SJCRH30 (cell line): Measurements from ENCODE around the gene PDE3A. TPM values are rescaled to one million over a fixed set of nuclear protein-coding genes. Genes with fewer than 3 reads are reported as not detected.
A peak's percentile ranks its signal among the peaks of the same experiment; 100 is the strongest.

Experiments used
- DNase-seq, 2 experiments: peaks; one replicate each; pipeline ENCODE4 v3.0.0-alpha.2; 2015 to 2020
- H3K27ac ChIP-seq: fragments of 250-450 bp; sonication (Bioruptor Pico); 2 replicates; pipeline ENCODE4 v1.5.1; 2020; ENCODE audit warnings: mild to moderate bottlenecking, moderate library complexity
- H3K27me3 ChIP-seq: fragments of 250-450 bp; sonication (Bioruptor Pico); 2 replicates; pipeline ENCODE4 v1.5.1; 2020; ENCODE audit warnings: mild to moderate bottlenecking, moderate library complexity
- H3K36me3 ChIP-seq: fragments of 250-450 bp; sonication (Bioruptor Pico); 2 replicates; pipeline ENCODE4 v1.5.1; 2020; ENCODE audit warnings: mild to moderate bottlenecking, moderate library complexity
- H3K4me1 ChIP-seq: fragments of 250-450 bp; sonication (Bioruptor Pico); 2 replicates; pipeline ENCODE4 v1.5.1; 2020; ENCODE audit warnings: mild to moderate bottlenecking, moderate library complexity
- H3K4me3 ChIP-seq: fragments of 250-450 bp; sonication (Bioruptor Pico); 2 replicates; pipeline ENCODE4 v1.5.1; 2020; ENCODE audit warnings: mild to moderate bottlenecking, moderate library complexity
- H3K9me3 ChIP-seq: fragments of 250-450 bp; sonication (Bioruptor Pico); replicated peaks from 2 replicates; pipeline ENCODE4 v1.5.1; 2020; ENCODE audit warnings: mild to moderate bottlenecking, moderate library complexity
- total RNA-seq: library from RNA; depleted of rRNA; stranded (reverse); fragments of >200 nt; shearing (Covaris generic); gene quantifications from 2 replicates; pipeline ENCODE4 v1.2.3, GENCODE V29; 2014

The PDE3A gene
- total RNA-seq, 1 experiment from 2014 or later = 4.0 TPM

GRCh38 chr12:20392339-20392738 lies 24.0 kb downstream of the PDE3A start:
- no peak overlapping the region for H3K27ac ChIP-seq
- no peaks in the 10 kb centered on the region for H3K36me3 ChIP-seq
- H3K27me3 ChIP-seq = no peaks in the 10 kb centered on the region
- H3K4me3 ChIP-seq = no peak overlapping the region
- no peak for DNase-seq
- H3K9me3 ChIP-seq = no peaks in the 10 kb centered on the region
- no peaks in the 10 kb centered on the region for H3K4me1 ChIP-seq

- Histone ChIP-seq H3K9me3 (no peaks in the 10 kb centered on the region), H3K27me3 (no peaks in the 10 kb centered on the region), H3K4me3 (no peak overlapping the region), H3K4me1 (no peaks in the 10 kb centered on the region), H3K27ac (no peak overlapping the region), H3K36me3 (no peaks in the 10 kb centered on the region)
- no peak for DNase-seq
Observed at GRCh38 chr12:20393707-20394106, 25.4 kb downstream of the PDE3A start.

GRCh38 chr12:20395791-20396550 lies 27.6 kb downstream of the PDE3A start:
- Histone ChIP-seq H3K27me3 (no peaks in the 10 kb centered on the region), H3K36me3 (no peaks in the 10 kb centered on the region), H3K4me1 (no peaks in the 10 kb centered on the region)

GRCh38 chr12:20398686-20399085 lies 30.3 kb downstream of the PDE3A start:
- H3K27me3 ChIP-seq = no peaks in the 10 kb centered on the region
- no peak overlapping the region for H3K27ac ChIP-seq
- no peak for DNase-seq
- H3K9me3 ChIP-seq = no peaks in the 10 kb centered on the region
- no peak overlapping the region for H3K4me3 ChIP-seq
- no peaks in the 10 kb centered on the region for H3K4me1 ChIP-seq
- no peaks in the 10 kb centered on the region for H3K36me3 ChIP-seq

More at GRCh38 chr12:20395791-20396550, 27.6 kb downstream of the PDE3A start:
- Histone ChIP-seq H3K4me3 (no peak overlapping the region), H3K9me3 (no peaks in the 10 kb centered on the region), H3K27ac (no peak overlapping the region)
- DNase-seq = no peak

GRCh38 chr12:20400003-20400402 lies 31.7 kb downstream of the PDE3A start:
- Histone ChIP-seq H3K27me3 (no peaks in the 10 kb centered on the region), H3K9me3 (no peaks in the 10 kb centered on the region), H3K4me3 (no peak overlapping the region), H3K27ac (no peak overlapping the region), H3K4me1 (no peaks in the 10 kb centered on the region; the same call in 1 of the 2 replicates), H3K36me3 (no peaks in the 10 kb centered on the region)
- DNase-seq = no peak

- no peaks in the 10 kb centered on the region for H3K36me3 ChIP-seq
- H3K9me3 ChIP-seq = no peaks in the 10 kb centered on the region
- no peak for DNase-seq
- H3K4me3 ChIP-seq = no peak overlapping the region
- no peaks in the 10 kb centered on the region; the same call in 1 of the 2 replicates for H3K4me1 ChIP-seq
- H3K27ac ChIP-seq = no peak overlapping the region
- H3K27me3 ChIP-seq = no peaks in the 10 kb centered on the region
Observed at GRCh38 chr12:20403230-20403629, 34.9 kb downstream of the PDE3A start.

GRCh38 chr12:20404576-20405346 lies 36.4 kb downstream of the PDE3A start:
- DNase-seq = peak; percentile 64 to 65
- no peaks in the 10 kb centered on the region for H3K36me3 ChIP-seq
- H3K27ac ChIP-seq = no peak overlapping the region
- no peaks in the 10 kb centered on the region for H3K9me3 ChIP-seq
- H3K4me3 ChIP-seq = no peak overlapping the region
- no peaks in the 10 kb centered on the region for H3K27me3 ChIP-seq
- no peaks in the 10 kb centered on the region; the same call in 1 of the 2 replicates for H3K4me1 ChIP-seq

- Histone ChIP-seq H3K36me3 (no peaks in the 10 kb centered on the region), H3K4me3 (no peak overlapping the region), H3K27me3 (no peaks in the 10 kb centered on the region), H3K27ac (no peak overlapping the region), H3K4me1 (peaks cover 3% of the 10 kb centered on the region), H3K9me3 (no peaks in the 10 kb centered on the region)
- DNase-seq = no peak
Observed at GRCh38 chr12:20409607-20410377, 41.5 kb downstream of the PDE3A start.

GRCh38 chr12:20410734-20411133 lies 42.4 kb downstream of the PDE3A start:
- H3K27ac ChIP-seq = no peak overlapping the region
- H3K4me1 ChIP-seq = peaks cover 9% of the 10 kb centered on the region
- no peak overlapping the region for H3K4me3 ChIP-seq
- no peaks in the 10 kb centered on the region for H3K9me3 ChIP-seq
- H3K36me3 ChIP-seq = no peaks in the 10 kb centered on the region
- DNase-seq = no peak
- H3K27me3 ChIP-seq = no peaks in the 10 kb centered on the region

GRCh38 chr12:20411345-20411744 lies 43.0 kb downstream of the PDE3A start:
- no peaks in the 10 kb centered on the region for H3K27me3 ChIP-seq

GRCh38 chr12:20415028-20415427 lies 46.7 kb downstream of the PDE3A start:
- peak; percentile 76 to 87 for DNase-seq
- H3K27me3 ChIP-seq = no peaks in the 10 kb centered on the region

More at GRCh38 chr12:20411345-20411744, 43.0 kb downstream of the PDE3A start:
- no peak for DNase-seq
- no peak overlapping the region for H3K4me3 ChIP-seq
- peaks cover 9% of the 10 kb centered on the region for H3K4me1 ChIP-seq
- H3K9me3 ChIP-seq = no peaks in the 10 kb centered on the region
- H3K27ac ChIP-seq = no peak overlapping the region
- no peaks in the 10 kb centered on the region for H3K36me3 ChIP-seq

GRCh38 chr12:20415641-20416040 lies 47.3 kb downstream of the PDE3A start:
- DNase-seq = peak in 1 of 2 experiments; percentile 2
- H3K27ac ChIP-seq = no peak overlapping the region
- H3K4me1 ChIP-seq = peaks cover 9% of the 10 kb centered on the region
- H3K4me3 ChIP-seq = no peak overlapping the region
- no peaks in the 10 kb centered on the region for H3K36me3 ChIP-seq
- H3K9me3 ChIP-seq = no peaks in the 10 kb centered on the region
- H3K27me3 ChIP-seq = no peaks in the 10 kb centered on the region

More at GRCh38 chr12:20415028-20415427, 46.7 kb downstream of the PDE3A start:
- Histone ChIP-seq H3K36me3 (no peaks in the 10 kb centered on the region), H3K4me3 (peak overlapping the region; percentile 41), H3K9me3 (no peaks in the 10 kb centered on the region), H3K4me1 (peaks cover 9% of the 10 kb centered on the region), H3K27ac (0 out of 2 replicates have a peak overlapping the region, but pooled peaks have one; percentile 8)

GRCh38 chr12:20420557-20420956 lies 52.2 kb downstream of the PDE3A start:
- no peak overlapping the region for H3K4me3 ChIP-seq
- no peaks in the 10 kb centered on the region for H3K27me3 ChIP-seq
- H3K27ac ChIP-seq = no peak overlapping the region
- H3K36me3 ChIP-seq = no peaks in the 10 kb centered on the region
- no peaks in the 10 kb centered on the region for H3K9me3 ChIP-seq
- no peak for DNase-seq
- H3K4me1 ChIP-seq = no peaks in the 10 kb centered on the region; the same call in 1 of the 2 replicates

GRCh38 chr12:20421421-20421820 lies 53.1 kb downstream of the PDE3A start:
- no peaks in the 10 kb centered on the region for H3K9me3 ChIP-seq
- H3K4me1 ChIP-seq = no peaks in the 10 kb centered on the region
- DNase-seq = no peak
- H3K27me3 ChIP-seq = no peaks in the 10 kb centered on the region
- no peak overlapping the region for H3K4me3 ChIP-seq
- no peaks in the 10 kb centered on the region for H3K36me3 ChIP-seq
- H3K27ac ChIP-seq = no peak overlapping the region

GRCh38 chr12:20423557-20423956 lies 55.2 kb downstream of the PDE3A start:
- H3K4me3 ChIP-seq = no peak overlapping the region
- H3K36me3 ChIP-seq = no peaks in the 10 kb centered on the region
- H3K27me3 ChIP-seq = no peaks in the 10 kb centered on the region
- no peaks in the 10 kb centered on the region for H3K9me3 ChIP-seq
- H3K27ac ChIP-seq = no peak overlapping the region
- H3K4me1 ChIP-seq = no peaks in the 10 kb centered on the region
- DNase-seq = no peak
